Activated gamma-delta T cell treated with anti-CD3 and anti-CD28 coated beads, Interleukin-2, amount 50 U/mL, for 16 hours (primary cell): ENCODE results near the gene BLTP2.
"Not testable (repeated sequence)": the region's sequence is repeated elsewhere in the genome, so short reads cannot be mapped to it uniquely, and the experiment has no call there.

Source experiments
- DNase-seq: peaks from one replicate; pipeline ENCODE4 v3.0.0-alpha.2; 2020; ENCODE audit warnings: low read depth

BLTP2 gene

GRCh38 chr17:28644787-28645575 lies at the start of gene BLTP2:
Gene BLTP2, minus strand, starts transcription at chr17:28645158. Its CDS starts 102 bp downstream, at chr17:28645056.
- DNase-seq = peak; percentile 91

GRCh38 chr17:28693869-28694268 lies 48.9 kb upstream of the BLTP2 start:
- no peak for DNase-seq

DNA sequence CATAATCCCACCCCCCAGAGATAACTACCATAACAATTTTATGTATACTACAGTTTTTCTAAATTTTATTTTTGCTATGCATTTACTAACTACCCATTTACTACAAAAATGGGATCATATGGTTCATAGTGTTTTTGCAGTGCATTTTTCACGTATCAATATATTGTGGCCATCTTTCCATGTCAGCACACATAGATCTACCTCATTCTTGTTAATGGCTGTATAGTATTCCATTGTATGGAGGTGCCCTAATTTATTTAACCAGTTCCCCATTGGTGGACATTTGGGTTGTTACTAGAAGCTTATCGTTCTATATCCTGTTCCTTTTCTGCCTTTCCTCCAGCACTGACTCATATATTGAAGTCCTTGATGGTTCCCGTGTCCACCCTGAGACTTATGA lies 44.1 kb upstream of the BLTP2 start:
- no peak for DNase-seq

GRCh38 chr17:28688481-28688880 lies 43.5 kb upstream of the BLTP2 start:
- DNase-seq = no peak

GRCh38 chr17:28686296-28686695 lies 41.3 kb upstream of the BLTP2 start:
- DNase-seq = no peak

GRCh38 chr17:28685366-28685765 lies 40.4 kb upstream of the BLTP2 start:
- no peak for DNase-seq

GRCh38 chr17:28684963-28685362 lies 40.0 kb upstream of the BLTP2 start:
- DNase-seq = no peak

GRCh38 chr17:28682655-28683054 lies 37.7 kb upstream of the BLTP2 start:
- no peak for DNase-seq

DNA sequence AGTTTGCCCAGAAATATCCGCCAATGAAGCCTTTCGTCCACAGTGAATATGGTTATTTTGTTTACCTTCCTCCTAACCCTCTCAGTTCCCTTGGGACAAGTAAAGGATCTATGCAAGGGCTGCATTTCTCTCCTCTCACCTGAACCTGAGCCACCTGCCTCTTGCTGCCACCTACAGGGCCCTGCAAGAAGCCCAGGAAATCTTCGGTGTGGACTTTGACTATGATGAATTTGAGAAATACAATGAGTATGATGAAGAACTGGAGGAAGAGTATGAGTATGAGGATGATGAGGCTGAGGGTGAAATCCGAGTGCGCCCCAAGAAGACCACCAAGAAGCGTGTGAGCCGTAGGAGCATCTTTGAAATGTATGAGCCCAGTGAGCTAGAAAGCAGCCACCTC lies 31.0 kb upstream of the BLTP2 start:
- DNase-seq = no peak

- DNase-seq = no peak
These were observed 30.5 kb upstream of the BLTP2 start for GRCh38 chr17:28675490-28675889.

- no peak for DNase-seq
These were observed 25.0 kb upstream of the BLTP2 start for GRCh38 chr17:28669918-28670317.

- DNase-seq = no peak
These were observed 22.9 kb upstream of the BLTP2 start for GRCh38 chr17:28667870-28668269.

DNA sequence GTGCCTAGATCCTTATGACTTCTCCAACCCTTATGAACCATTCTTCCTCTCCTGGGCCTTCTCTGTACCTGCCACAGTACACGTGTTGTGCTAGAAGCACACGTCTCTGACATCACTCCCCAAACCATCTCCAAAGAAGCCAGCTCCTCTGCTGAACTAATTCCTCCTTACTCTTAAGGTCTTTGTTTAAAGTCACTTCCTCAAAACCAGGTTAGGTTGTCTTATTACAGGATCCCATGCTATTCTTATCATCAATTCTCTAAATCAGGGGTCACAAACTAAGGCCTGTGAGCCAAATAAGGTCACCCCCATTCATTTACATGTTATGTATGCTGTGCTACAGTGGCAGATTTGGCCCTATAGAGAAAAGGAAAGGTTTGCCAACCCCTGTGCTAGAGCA lies 21.0 kb upstream of the BLTP2 start:
- DNase-seq = no peak

- DNase-seq = no peak
These were observed 18.8 kb upstream of the BLTP2 start for GRCh38 chr17:28663723-28664122.

DNA sequence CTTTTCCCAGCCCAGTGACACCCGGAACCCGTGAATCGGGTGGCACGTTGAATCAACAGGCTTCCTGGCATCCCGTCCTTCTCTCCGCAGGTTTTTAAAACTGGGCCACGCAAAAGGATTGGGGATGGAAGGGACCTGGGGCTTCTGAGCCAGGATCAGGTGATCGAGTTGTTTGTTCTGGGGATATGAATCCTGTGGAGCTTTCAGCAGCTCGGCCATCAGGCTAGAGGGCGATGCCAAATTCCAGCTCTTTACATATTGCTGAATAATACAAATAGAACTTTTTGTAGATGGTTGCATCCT lies 17.5 kb upstream of the BLTP2 start:
- no peak for DNase-seq

- peak; percentile 91 for DNase-seq
These were observed 16.9 kb upstream of the BLTP2 start, which contains the start of the genes SDF2 and SUPT6H for GRCh38 chr17:28661635-28662526. Gene SDF2, minus strand, starts transcription at chr17:28661906. Its CDS starts 30 bp downstream, at chr17:28661876. Gene SUPT6H, plus strand, starts transcription at chr17:28662205. Its CDS starts 11,197 bp downstream, at chr17:28673402.

DNA sequence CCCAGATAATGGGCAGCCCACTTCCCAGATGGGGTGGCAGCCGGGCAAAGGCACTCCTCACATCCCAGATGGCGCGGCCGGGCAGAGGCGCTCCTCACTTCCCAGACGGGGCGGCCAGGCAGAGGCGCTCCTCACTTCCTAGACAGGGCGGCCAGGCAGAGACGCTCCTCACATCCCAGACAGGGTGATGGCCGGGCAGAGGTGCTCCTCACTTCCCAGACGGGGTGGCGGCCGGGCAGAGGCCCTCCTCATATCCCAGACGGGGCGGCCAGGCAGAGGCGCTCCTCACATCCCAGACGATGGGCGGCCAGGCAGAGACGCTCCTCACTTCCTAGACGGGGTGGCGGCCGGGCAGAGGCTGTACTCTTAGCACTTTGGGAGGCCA lies 14.5 kb upstream of the BLTP2 start:
- DNase-seq = not testable (repeated sequence)

DNA sequence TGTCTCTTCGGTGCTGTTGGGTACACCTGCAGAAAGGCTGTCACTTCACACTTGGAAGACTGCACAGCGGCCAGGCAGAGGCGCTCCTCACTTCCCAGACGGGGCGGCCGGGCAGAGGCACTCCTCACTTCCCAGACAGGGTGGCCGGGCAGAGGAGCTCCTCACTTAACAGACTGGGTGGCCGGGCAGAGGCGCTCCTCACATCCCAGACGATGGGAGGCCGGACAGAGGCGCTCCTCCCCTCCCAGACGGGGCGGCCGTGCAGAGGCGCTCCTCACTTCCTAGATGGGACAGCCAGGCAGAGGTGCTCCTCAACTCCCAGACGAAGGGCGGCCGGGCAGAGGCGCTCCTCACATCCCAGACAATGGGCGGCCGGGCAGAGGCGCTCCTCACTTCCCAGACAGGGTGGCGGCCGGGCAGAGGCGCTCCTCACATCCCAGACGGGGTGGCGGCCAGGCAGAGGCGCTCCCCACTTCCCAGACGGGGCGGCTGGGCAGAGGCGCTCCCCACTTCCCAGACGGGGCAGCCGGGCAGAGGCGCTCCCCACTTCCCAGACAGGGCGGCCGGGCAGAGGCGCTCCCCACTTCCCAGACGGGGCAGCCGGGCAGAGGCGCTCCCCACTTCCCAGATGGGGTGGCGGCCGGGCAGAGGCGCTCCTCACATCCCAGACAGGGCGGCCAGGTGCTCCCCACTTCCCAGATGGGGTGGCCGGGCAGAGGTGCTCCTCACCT lies 14.0 kb upstream of the BLTP2 start:
- not testable (repeated sequence) for DNase-seq

GRCh38 chr17:28658342-28658741 lies 13.4 kb upstream of the BLTP2 start:
- not testable (repeated sequence) for DNase-seq

- no peak for DNase-seq
These were observed 12.8 kb upstream of the BLTP2 start for GRCh38 chr17:28657756-28658155.

DNA sequence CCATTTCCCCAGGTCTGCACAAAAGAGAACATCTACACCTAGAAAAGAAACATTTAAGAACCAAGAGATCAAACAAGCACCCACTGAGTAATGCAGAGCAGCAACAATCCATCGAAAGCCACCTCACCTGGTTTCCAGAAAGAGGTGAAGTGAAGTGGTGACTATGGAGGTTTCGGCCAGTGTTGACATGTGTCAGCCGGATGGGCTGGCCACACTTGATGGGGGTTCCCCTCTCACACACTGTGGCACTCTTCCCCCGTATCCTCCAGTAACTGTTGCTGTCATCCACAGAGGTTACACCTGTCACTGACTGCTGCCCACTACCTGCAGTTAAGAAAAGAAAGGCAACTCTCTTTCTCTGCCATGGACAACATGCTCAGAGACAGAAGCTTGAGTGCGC lies 10.2 kb upstream of the BLTP2 start:
- no peak for DNase-seq

DNA sequence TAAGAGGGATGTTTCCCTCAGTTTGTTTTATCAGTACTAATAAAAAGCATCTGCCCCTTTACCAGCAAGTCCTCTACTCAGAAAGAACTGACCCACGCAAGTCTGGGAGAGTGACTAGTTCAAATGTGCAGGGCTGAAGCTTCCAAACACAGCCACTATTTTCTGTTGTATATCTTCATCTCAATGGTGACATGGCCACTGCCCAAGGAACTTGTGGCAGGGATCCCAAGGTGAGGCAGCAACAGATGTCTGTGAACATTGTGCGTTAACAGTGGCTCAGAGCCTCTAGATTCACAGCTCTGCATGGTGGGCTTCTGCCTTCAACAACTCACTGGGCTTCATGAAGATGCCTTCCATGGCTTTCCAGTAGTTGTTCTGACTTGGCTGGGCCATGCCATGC lies 3.7 kb upstream of the BLTP2 start:
- no peak for DNase-seq
